HG02588 (cell line): ENCODE measurements around the gene ADCY3.
"Not testable (repeated sequence)": the region's sequence is repeated elsewhere in the genome, so short reads cannot be mapped to it uniquely, and the experiment has no call there.

Experiments
- ATAC-seq: cut with Tn5 transposase; IDR thresholded peaks from one replicate; pipeline ENCODE4 v1.9.1; 2021; ENCODE audit warnings: mild to moderate bottlenecking, moderate library complexity; ENCODE audit not compliant: unreplicated experiment

ADCY3 gene

DNA sequence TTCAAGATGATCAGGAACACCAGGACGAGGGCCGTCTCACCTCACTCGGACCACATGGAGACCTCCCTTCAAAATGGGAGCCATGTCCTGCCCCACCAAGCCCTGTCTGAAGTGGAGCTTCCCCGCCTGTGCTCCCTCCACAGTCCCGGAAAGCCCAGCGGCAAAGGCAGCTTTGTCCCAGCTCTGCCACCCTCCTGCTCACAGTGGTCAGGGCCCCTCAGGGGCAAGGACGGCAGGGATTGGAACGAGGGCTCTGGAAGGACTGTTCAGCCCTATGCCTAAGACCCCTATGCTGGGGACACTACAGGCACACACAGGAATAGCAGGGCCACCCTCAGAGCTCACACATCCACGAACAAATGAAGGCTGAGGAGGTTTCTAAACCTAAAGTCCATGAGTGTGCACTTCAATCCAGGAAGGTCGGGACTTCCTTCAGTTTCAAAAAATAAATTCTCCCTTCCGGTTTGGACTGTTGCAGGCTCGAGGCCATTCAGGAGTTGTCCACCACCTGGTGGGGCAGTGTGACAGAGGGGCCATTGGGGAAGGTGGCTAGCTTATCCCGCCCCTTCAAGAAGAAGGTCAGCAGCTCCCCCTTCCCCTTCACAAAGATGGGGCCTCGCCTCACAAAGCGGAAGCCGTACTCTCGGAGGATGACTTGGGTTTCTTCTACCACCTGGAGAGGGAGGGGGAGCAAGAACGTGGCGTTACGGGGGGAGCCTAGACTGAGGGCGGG lies 100.4 kb downstream of the ADCY3 start:
- ATAC-seq, result no peak

GRCh38 chr2:24818721-24819167 lies 101.3 kb downstream of the ADCY3 start:
- ATAC-seq, result no peak

DNA sequence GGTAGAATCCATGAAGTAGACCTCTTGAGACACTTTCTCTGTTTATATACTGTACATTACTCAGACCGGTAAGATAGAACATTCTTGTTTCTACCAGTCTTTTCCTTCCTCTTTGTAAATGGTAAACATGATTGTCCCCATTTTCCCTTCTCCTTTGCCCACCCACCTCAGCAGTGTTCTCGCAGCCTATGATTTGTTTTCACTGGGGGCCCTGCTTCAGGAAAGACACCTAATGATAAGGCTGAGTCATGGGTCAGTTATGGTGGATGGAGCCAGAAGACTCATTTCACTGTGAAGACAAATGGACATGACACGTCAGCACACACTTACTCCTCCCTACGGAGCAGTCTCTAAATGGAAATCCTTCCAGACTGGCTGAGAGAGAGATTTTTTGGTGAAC lies 103.2 kb downstream of the ADCY3 start:
- no peak for ATAC-seq

- ATAC-seq, result no peak
Measured at GRCh38 chr2:24816404-24816803, 103.6 kb downstream of the ADCY3 start.

GRCh38 chr2:24815171-24815570 lies 104.9 kb downstream of the ADCY3 start:
- no peak for ATAC-seq

GRCh38 chr2:24814516-24814915 lies 105.5 kb downstream of the ADCY3 start:
- ATAC-seq, result no peak

GRCh38 chr2:24813691-24814137 lies 106.3 kb downstream of the ADCY3 start:
- ATAC-seq, result no peak

DNA sequence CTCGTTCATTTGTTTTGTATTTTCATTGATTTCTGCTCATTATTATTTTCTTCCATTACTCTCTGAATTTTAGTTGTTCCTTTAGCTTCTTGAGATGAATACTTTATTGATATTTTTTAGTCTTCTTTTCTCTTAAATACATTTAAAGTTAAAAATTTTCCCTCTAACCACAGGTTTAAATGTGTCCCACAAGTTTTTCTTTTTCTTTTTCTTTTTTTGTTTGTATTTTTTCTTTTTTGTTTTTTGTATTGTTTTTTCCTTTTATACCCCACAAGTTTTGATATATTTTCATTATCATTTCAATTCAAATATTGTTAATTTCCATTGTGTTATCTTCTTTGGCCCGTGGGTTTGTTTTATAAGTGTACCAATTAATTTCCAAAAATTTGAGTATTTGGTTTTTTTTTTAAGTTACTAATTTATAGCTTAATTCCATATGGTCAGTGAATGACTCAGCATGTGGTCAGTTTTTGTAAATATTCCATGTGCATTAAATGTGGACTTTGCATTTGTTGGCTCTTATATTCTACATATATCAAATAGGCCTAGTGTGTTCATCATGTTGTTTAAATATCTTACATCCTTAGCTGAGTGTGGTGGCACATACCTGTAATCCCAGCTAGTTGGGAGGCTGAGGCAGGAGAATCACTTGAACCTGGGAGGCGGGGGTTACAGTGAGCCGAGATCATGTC lies 110.6 kb downstream of the ADCY3 start:
- no peak for ATAC-seq

GRCh38 chr2:24806661-24807036 lies 113.4 kb downstream of the ADCY3 start:
- no peak for ATAC-seq

GRCh38 chr2:24805811-24806660 lies 114.0 kb downstream of the ADCY3 start:
- ATAC-seq, result not testable (repeated sequence)

DNA sequence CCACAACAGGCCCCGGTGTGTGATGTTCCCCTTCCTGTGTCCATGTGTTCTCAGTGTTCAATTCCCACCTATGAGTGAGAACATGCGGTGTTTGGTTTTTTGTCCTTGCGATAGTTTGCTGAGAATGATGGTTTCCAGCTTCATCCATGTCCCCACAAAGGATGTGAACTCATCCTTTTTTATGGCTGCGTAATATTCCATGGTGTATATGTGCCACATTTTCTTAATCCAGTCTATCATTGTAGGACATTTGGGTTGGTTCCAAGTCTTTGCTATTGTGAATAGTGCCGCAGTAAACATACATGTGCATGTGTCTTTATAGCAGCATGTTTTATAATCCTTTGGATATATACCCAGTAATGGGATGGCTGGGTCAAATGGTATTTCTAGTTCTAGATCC lies 119.5 kb downstream of the ADCY3 start:
- not testable (repeated sequence) for ATAC-seq

- no peak for ATAC-seq
Measured at GRCh38 chr2:24797644-24798043, 122.4 kb downstream of the ADCY3 start.

DNA sequence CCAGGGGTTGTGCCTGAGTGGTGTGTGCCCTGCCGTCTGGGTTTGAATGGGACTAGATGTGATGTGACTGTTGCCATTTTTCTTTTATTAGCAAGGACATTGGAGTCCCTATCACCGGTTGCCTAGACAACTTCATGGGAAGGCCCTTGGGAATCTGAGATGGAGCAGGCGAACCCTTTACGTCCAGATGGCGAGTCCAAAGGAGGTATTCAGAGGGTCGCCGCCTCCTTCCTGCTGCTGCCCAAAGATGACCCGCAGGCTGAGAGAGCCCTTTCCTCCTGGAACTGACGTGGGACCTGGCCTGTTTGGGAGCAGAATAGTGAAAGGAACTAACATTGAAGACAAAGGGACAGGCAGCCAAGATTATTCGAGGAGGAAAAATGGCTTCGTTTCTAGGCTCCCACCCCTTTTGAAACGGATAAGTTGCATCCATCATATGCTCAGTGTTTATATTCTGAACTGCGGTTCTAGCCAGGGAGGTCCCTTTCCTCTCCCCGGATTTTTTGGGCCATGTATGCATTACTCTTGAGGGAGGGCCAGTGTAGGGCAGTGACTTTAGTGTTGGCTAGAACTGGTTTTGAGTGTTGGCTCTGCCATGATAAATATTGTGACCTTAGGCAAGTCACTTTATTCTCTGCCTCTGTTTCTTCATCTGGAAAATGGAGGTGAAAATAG lies 126.1 kb downstream of the ADCY3 start:
- no peak for ATAC-seq

DNA sequence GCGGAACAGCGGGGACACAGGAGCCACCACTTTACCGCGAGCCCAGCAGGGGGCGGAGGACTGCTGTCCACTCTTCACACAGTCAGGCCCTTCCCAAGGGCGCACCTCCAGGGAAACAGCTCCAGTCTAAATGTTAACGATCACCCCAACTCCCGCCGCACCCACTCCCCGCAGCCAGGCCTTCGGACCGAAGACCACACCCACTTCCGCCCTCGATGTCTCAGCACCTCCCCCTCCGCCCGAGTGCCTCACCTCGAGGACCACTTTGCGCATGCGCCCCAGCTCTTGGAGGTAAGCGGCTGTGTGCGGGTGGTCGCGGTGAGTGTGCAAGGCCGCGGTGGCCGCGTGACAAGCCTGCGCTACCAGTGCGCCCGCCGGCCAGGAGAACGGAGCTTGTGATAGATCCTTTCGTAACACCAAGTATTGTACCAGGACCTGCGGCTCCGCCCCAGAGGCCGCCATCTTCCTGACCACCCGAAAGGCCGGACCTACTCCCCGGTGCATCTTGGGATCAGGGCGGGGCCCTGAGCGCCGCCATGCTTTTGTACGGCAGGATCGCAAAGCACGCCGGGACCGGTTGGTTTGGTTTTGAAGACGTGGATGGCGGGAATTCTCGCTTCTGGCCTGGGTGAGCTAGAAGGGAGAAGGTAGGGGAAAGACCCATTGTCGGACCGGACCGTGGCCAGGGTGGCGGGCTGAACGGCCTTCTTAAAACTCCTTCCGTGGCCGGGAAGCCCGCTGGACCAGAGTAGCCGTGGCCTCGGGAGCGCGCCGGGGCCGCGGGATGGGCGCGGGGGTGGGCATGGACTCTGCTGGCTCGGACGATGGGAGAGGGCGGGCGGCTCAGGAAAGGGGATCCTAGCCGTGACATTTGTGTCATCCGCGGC lies 126.9 kb downstream of the ADCY3 start, which contains the start of the genes CENPO and PTRHD1:
Gene CENPO, plus strand, starts transcription at position 552 of the 887 bp plus-strand sequence. CDS start 495 bp downstream, outside the sequence.
Gene PTRHD1, minus strand, starts transcription at position 518 of the 887 bp plus-strand sequence. Its CDS starts 14 bp downstream, at position 504.
- ATAC-seq, result peak; percentile 95

DNA sequence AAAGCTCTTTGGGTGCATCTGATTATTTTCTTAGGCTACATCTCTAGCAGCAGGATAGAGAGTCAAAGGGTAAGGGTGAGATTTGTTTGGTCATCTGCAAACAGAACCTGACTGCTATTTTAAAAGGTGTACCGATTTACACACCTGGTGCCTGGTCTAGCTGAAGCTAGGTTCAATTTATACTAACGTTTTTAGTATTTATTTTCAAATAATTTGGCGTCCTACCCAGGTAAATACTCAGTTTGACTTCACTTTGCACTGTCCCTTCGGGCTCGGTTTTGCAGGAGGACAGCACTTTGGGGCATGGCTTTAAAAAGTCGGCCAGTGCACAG lies 127.5 kb downstream of the ADCY3 start:
- ATAC-seq, result no peak

GRCh38 chr2:24791452-24791851 lies 128.6 kb downstream of the ADCY3 start:
- no peak for ATAC-seq

- ATAC-seq, result no peak
Measured at GRCh38 chr2:24788816-24789215, 131.2 kb downstream of the ADCY3 start.

DNA sequence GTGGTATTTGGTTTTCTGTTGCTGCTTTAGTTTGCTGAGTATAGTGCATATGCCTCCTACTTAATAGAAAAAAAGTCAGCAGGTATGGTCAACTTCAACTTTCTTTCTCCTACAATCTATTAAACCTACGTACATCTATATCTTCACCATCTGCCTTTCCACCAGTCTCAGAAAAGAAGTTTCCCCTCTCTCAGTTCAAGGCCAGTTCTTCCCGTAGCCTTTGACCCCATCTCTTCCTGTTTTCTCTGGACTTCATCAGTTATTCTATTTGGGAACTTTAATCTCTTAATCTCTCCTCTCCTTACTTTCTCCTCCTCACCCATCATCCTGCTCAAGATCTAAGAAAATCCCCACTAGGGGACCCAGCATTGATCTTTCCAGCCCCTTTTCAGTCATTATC lies 132.5 kb downstream of the ADCY3 start:
- ATAC-seq, result no peak

DNA sequence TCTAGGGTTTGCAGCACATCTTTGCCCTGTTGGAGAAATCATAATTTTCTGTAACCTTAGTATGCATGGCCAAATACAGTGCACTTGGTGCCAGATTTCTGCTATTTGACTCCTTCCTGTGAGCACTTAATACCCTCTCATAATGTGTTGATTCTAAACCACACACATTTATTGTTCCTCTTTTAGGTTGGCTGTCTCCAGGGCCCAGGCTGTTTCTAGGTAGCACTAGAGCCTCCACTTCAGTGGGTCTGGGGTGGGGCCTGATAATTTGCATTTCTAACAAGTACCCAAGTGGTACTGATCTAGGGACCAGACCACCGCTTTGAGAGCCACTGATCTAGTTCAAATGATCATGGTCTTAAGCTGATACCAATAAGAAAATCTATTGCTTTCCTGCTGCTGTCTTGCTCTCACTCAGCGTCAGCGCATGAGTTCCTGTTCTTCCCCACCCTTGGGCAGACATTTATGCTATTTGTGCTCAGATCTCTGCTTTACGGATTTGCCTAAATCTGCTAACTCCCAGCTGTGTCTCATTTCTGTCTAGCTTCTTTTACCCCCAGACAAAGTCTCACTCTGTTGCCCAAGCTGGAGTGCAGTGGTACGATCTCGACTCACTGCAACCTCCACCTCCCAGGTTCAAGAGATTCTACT lies 134.2 kb downstream of the ADCY3 start:
- ATAC-seq, result no peak
